CD4-positive, alpha-beta T cell treated with Interleukin-15 for 1 hour (primary cell): ENCODE measurements around the gene PTTG2.
"Not testable (repeated sequence)": the region's sequence is repeated elsewhere in the genome, so short reads cannot be mapped to it uniquely, and the experiment has no call there.

Experiments
- DNase-seq: peaks from one replicate; pipeline ENCODE4 v3.0.0-alpha.2; 2020

PTTG2 gene

DNA sequence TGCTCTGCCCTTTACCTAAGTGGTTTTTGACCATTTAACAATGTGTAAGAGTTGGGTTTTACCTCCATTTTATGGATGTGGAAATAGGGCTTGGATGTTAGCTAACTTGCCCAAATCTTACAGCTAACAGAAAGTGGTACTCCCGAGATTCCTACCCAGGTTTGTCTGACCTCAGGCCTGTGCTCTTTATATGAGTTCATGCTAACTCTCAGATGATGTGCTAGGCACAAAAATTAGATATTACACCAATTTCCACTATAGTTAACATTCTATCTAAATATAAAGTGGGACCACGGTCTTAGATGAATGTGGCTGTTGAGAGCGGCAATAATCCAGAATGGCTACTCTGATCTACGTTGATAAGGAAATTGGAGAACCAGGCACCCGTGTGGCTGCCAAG lies at the start of gene PTTG2:
Gene PTTG2 (plus strand): TSS at position 301 of the 400 bp plus-strand sequence. CDS start 37 bp downstream, at position 338.
- DNase-seq = no peak

DNA sequence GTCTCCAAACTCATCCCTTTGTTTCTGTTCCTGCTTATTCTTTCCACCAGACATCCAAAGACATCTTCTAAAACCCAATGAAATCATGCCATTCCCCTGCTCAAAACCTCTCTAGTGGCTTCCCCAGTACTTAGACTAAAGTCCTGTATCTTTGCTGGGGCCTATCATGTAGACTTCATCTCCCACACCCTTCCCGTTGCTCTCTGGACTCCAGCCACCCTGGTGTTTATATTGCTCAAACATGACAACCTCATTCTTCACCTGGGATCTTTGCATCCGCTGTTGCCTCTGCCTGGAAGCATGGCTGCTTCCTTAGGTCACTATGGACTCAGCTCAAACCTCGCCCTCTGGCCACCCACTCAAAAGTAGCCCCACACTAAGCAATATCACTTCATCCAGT lies 45.7 kb upstream of the PTTG2 start:
- DNase-seq = no peak

DNA sequence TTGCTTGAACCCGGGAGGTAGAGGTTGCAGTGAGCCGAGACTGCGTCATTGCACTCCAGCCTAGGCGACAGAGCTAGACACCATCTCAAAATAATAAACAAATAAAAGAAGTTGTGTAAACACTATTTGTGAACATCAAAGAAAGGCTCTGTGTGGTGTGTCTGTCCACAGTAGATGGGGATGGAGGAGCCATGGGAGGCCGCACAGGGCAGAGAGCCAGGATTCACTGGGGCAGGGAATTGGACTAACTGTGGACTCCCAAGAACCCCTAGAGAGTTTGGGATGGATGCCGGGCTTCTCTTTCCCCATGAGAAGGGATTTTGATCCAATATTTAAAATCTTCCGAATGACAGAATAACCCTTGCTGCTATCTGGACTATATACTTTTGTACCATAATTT lies 42.8 kb upstream of the PTTG2 start:
- DNase-seq = no peak

DNA sequence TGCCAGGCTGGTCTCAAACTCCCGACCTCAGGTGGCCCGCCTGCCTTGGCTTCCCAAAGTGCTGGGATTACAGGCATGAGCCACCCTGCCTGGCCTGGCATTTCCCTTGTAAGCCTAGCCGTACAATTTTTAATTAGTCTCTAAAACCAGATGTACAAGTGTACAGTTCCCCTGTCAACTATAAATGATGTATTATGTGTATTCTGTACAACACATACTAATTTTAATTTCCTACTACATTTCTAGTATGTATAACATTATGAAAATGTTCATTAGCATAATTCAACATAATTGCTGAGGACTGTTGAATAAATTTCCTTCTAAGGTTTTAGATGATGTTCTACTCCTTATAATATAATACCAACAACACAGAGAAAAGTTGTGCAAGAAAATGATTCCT lies 41.5 kb upstream of the PTTG2 start:
- DNase-seq = no peak

DNA sequence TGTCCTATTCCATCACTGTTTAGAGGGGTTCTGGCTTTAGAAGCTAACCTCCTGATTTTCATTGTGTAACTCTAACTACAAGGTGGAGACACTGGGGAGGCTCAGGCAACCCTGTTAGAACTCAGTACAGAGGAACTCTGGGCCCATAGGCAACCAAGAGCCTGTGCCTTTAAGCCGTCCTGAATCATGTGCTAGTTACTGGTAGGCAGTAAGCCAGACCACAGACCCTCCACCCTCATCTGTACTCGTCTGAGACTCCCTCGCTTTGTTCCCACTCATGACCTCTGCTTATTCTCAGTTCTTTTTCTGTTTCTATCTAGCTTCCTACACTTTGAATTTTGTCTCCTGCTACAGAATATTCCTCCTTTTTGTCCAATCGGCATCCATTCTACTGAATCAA lies 37.9 kb upstream of the PTTG2 start:
- no peak for DNase-seq

DNA sequence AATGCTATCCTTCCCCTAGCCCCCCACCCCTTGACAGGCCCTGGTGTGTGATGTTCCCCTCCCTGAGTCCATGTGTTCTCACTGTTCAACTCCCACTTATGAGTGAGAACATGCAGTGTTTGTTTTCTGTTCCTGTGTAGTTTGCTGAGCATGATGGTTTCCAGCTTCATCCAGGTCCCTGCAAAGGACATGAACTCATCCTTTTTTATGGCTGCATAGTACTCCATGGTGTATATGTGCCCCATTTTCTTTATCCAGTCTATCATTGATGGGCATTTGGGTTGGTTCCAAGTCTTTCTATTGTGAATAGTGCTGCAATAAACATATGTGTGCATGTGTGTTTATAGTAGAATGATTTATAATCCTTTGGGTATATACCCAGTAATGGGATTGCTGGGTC lies 37.1 kb upstream of the PTTG2 start:
- DNase-seq = not testable (repeated sequence)

DNA sequence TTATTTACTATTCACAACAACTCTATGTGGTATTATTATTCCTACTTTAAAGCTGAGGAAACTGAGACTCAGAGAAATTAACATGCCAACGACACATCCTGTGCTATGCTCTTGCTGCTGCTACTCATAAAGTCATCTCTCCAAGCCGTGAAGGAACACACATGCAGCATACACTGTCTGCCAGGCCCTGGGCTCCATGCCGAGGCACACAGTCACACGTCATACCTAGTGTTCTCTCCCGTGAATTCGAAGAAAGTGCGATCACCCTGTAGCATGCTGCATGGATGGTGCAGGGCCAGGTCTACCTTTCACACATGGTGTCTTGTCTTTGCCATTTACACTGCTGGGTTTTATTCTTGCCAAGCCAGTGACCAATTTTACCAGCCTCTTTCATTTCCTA lies 35.3 kb upstream of the PTTG2 start:
- DNase-seq = no peak

DNA sequence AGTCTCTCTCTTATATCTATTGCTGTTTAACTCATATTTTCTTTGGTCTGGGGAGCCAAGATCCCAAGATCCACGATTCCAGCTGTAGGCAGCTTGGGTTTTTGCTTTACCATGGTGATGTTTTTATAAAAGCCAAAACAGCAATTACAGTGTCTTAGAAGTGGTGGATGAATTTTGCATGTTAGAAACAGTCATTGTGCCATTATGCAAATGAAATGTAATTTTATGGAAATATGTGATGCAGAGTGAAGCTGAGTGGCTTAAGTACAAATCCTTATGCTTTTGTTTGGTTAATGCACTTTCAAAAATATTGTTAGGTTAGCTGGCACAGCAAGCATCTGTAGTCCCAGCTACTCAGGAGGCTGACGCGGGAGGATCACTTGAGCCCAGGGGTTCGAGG lies 32.8 kb upstream of the PTTG2 start:
- DNase-seq = no peak

DNA sequence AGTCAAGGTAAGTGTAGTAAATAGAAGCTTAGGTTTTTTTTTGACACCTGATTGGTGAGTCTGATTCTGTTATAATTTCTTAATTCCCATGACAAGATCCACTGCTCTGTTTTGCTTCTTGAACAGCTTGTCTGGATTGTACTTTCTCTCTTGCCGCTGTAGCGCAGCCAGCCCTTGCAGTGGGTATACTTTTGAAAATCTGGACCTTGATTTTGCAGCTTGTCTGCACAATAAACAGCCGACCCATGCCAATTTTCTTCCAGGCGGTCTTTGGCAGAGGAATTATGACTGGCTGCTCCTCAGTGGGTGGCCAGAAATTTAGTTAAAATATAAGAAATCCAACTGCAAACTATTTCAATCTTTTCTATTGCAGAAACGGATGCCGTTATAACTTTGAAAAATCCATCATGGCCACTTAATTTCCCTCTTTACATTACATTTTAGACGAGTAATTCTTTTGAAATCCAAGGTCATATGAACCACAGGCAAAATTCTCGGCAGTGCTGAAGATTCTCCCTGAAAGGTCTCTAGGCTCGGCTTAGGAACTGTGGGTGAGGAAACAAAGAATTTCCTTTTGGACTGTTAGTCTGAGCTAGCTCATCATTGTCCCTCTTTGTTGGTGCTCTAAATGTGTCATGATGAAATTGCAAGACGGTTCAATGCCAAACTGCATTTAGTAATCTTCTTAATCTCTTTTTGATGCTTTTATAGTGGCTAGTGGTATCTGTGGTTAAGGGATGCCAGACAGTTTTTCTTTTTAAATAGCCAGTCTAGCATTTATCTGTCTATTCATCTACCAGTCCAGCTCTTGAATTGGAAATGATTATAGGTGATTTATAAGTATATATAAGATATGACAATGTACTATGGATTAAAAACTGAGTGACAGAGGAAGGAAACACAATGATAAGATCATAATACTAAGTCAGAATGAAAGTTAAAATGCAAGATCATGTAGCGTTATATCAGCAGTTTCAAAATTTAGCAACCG lies 31.5 kb upstream of the PTTG2 start:
- no peak for DNase-seq

DNA sequence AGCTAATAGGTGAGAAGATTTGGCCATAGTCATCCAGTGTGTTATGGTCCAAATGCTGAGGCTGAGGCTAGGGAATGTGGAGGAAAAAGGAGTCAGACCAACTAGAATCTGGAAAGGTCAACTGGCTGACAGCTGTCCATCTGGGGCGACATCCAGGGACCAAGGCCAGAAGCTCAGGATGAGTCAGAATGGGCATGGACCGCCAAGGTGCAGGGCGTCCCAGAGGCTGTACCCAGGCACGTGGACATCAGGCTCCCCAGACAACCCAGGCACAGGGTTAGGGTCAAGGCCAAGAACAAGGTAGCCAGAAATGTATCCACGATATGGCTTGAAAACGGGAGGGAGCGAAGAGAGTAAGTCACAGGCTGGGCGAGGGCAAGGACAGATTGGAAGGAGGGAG lies 26.1 kb upstream of the PTTG2 start:
- DNase-seq = no peak

DNA sequence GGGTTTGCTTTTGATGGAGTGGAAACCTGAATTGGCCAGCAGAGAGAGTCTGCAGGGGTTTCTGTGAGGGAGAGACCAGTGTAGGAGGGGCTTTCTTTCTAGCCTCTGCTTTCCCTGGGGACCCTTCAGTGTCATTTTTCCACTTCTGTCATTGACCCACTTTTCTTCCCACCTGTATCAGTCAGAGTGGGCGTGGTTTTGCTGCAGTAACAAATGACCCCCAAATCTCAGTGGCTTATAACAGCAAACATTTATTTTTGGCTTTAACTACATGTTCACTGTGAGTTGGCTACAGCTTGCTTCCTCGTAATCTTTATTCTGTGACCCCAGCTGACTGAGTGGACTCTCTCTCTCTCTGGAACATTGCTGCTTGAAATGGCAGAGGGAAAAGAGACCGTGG lies 25.6 kb upstream of the PTTG2 start:
- no peak for DNase-seq

DNA sequence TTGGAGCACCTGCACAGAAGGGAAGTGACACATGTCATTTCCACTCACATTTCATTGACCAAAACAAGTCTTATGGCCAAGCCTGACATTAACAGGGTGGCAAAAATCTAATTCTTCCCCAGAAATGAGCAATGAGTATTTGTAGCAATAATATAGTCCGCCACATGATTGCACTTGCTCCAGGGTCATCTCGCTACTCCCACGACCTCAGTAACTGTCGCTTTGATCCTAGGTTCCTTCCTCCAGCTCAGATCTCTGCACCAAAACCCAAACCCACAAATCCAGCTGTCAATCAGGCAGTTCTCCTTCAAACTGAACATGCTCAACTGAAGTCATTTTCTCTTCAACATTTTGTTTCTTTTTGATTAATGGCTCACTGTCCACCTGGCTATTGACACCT lies 25.2 kb upstream of the PTTG2 start:
- DNase-seq = no peak

DNA sequence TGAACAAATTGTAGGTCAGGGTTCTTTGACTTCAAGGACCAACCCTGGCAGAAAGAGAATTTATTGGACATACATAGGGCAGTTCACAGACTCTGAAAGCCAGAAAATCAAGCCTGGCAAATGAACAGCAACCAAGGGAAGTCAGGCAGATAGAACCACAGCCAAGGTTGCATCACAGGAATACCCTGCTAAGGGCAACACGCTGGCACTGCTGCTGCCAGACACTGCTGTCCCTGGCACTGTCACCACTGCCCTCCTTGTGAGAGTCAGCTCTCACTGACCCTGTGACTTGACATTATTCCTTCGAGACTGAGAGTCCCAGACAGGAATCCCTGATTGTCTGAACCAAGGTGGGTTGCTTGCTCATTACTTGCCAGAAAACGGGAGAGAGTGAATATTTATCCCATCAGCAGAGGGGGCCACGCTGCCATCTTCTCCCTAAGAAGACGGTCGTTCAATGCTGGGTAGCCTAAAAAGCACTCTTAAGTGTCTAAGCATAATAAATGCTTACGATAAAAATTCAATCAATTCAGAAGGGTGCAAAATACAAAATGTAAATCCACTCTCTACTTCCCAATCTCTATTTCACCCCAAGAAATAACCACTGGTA lies 23.2 kb upstream of the PTTG2 start:
- DNase-seq = no peak

DNA sequence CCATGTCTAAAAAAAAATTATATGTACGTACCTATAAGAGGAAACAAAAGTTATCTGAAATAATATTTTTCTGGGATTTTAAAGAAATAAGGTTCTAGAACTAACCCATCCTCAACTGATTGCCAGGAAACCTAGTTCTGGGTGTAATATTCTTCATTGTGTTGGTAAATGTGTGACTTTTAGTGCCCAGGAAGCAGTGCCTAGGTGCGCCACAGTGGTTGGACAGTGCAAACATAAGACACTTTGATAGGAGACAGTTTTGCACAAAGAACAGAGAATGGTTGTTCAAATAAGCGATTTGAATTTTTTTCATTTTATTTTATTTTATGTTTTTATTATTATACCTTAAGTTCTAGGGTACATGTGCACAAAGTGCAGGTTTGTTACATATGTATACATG lies 22.0 kb upstream of the PTTG2 start:
- DNase-seq = no peak

DNA sequence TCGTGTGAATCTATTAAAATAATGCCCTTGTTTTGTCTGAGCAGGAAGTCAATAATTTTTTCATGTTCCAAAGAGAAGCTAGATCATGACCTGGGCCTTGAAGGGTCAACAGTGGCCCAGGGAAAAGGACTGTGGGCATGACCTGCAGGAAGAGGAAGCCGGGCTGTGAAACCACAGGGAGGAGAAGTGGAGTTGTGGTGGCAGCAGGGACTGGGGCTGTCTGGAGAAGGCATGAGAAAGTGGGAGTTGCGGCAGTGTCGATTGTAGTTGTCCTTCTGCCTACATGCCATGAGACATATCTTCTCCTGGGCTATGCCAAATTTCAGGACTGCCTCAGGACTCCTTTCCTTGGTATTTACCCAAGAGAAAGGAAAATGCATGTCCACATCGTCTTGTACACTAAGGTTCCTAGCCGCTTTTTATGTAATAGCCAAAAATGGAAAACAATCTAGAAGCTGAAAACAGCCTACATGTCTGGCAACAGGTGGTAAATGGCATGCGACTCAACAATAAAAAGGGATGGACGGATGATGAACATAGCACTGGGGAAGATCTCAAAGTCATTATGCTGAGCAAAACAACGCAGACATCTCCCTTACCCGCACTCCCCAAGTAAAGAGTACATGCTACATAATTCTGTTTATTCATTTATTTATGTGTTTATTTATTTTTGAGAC lies 13.6 kb upstream of the PTTG2 start:
- DNase-seq = peak; percentile 30

DNA sequence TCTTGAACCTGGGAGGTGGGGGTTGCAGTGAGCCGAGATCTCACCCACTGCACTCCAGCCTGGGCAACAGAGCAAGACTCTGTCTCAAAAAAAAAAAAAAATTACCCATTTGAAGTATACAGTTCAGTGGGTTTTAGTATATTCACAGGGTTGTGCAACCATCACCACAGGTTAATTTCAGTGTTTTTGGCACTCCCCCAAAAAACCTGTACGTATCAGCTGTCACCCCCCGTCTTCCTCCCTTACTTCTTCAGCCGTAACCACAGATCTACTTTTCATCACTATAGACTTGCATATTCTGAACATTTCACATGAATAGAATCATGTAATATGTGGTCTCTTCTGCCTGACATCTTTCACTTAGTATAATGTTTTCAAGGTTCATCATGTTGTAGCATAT lies 11.7 kb upstream of the PTTG2 start:
- no peak for DNase-seq

DNA sequence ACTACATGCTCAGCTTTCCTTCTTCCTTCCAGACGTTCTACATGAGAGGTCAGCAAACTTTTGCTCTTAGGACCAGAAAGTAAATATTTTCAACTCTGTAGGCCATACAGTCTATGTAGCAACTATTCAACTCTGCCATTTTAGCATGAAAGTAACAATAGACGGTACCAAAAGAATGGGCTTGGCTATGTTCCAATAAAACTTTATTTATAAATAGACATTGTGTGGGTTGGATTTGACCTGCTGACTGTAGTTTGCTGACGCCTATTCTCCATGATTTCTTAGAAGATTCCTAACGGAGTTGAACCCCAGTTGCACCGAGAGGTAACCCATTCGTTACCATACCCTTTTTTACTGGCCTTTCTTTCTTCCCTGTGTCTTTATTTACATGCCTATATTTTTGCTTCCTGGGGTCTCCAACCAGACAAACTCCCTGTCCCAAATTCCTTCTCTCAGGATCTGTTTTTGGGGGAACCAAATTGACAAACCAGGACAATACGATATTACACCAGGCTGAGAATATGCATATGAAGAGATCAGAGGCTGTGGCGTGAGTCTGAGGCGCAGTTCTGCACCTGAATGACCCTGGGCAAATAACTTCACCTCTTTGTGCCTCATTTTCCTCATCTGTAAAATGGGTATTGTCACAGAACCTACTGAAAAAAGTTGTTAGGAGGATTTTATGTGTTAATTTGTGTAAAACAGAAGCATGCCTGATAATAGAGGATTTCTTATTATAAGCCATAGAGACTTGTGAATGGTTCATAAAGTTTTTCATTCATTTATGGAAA lies 10.4 kb upstream of the PTTG2 start:
- DNase-seq = no peak

DNA sequence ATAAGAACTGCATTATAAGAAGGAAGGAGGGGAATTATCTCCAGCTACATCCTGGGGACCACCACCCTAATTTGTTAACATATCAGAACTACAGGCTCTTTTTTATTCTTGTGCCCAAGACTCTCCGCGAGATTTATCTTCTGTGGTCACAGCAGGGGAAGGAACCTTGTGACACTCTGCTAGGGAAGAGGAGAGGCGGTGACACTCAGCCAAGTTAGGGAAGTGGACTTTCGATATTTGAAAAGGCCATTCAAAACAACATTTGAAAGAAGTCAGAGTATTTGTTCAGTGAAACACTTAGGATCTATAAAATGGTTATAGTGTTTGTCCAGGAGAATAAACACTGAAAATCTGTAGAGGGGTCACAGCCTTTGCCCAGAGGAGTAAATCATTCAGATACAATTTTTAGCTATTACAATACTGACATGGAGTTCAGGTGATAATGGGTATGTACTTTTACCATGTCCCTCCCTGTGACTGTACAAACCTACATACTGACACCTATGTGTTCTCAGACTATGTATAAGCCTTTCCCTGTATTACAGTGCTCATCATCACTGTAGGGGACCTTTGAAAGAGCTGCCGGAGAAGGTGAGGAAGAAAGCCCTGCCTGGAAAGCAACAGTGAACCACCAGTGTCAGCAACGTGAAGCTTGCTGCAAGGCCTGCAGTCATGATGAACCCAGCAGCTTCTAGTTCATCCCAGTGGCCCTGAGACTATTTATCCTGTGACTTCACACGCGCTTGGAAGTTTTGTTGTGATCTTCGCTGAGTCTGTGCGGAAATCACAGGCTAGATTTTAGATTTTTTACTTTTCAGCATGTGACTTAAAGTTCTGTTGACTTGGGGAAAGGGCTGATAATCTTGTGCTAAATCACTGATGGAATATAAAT lies 8.5 kb upstream of the PTTG2 start:
- DNase-seq = peak; percentile 21

DNA sequence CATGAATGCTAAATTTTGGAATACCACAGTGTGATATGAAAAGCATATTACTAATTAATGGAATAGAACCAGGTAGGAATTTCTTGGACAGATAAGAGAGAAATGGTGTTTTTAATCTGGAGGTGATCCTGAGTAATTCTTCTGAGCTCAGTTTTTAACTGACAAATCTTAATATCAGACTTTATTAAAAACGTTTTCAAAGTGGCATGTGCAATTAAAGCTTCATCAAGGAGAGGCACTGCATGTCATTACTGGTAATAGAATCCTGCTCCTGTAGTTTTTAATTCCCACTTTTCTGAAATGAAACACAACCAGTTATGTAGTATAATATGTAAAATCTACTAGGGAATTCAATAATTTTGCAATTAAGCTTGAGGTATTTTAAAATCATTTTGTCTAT lies 7.0 kb upstream of the PTTG2 start:
- no peak for DNase-seq

DNA sequence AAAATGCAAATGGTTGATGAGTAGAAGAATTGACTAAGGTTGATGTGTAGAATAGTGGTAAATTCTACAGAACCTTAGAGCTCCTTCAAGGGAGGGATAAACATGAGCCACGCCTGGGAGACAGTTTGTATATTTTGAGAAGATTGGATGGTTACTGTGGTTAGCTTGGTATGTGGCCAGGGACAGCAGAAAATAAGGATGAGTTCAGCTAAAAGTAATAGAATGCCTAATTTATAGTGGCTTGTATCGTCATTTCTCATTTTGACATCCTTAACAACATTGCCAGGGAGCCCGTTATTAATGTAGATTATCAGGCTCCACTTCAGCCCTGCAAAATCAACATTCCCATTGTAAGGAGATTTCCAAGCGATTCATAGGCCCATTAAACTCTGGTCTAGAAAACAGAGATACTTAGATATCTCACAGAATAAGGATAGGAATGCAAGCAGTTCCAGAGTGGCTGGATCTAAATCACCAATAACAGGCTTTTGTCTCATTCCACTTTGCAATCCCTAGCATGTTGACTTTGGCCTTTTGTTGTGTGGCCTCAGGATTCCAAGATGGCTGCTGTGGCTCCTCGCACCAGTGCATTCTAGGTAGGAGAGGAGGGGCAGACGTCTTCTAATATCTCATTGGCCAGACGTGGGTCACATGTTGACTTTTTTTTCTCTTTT lies 6.4 kb upstream of the PTTG2 start:
- no peak for DNase-seq

DNA sequence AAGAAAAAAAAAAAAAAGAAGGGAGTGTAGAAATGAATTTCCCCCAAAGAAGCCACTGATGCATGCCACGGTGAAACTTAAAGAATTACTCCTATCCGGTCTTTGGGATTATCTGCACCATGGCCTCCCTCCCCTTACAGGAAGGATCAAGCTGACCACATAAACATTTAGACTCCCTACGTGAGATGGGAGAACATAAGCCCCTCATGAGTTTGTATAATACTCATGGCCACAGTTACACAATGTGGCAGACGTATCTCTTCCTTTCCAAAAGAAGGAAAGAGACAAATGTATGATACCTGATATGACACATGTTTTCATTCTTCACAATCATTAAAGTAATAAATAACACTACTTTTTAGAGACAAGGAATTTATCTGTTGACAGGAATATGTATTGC lies 3.3 kb upstream of the PTTG2 start:
- no peak for DNase-seq
